ENCODE measurements around the gene ZNF79. TPM values are rescaled to one million over a fixed set of nuclear protein-coding genes. Genes with fewer than 3 reads are reported as not detected.

The ZNF79 gene
- total RNA-seq, 1 experiment from 2014 or later, result 11.5 TPM

- DNase-seq (ENCODE audit: low spot score), result no peak
Observed at GRCh38 chr9:127426756-127427155, 2.6 kb downstream of the ZNF79 start.

- DNase-seq (ENCODE audit: low spot score), result no peak
Observed at GRCh38 chr9:127428348-127428747, 4.2 kb downstream of the ZNF79 start.

GRCh38 chr9:127430415-127430814 lies 6.2 kb downstream of the ZNF79 start:
- no peak for DNase-seq (ENCODE audit: low spot score)

GRCh38 chr9:127437497-127438264 lies 13.5 kb downstream of the ZNF79 start:
- no peak for DNase-seq (ENCODE audit: low spot score)

- DNase-seq (ENCODE audit: low spot score), result no peak
Observed at GRCh38 chr9:127438394-127438793, 14.2 kb downstream of the ZNF79 start.

GRCh38 chr9:127444283-127444920 lies 20.2 kb downstream of the ZNF79 start:
- no peak for DNase-seq (ENCODE audit: low spot score)

GRCh38 chr9:127444921-127445850 lies 21.0 kb downstream of the ZNF79 start:
- DNase-seq (ENCODE audit: low spot score), result peak; percentile 41

GRCh38 chr9:127445851-127446712 lies 21.9 kb downstream of the ZNF79 start:
- peak; percentile 35 for DNase-seq (ENCODE audit: low spot score)

- no peak for DNase-seq (ENCODE audit: low spot score)
Observed at GRCh38 chr9:127446713-127447415, 22.7 kb downstream of the ZNF79 start.

GRCh38 chr9:127447416-127448111 lies 23.4 kb downstream of the ZNF79 start:
- no peak for DNase-seq (ENCODE audit: low spot score)

- DNase-seq (ENCODE audit: low spot score), result no peak
Observed at GRCh38 chr9:127448112-127448805, 24.1 kb downstream of the ZNF79 start.

- no peak for DNase-seq (ENCODE audit: low spot score)
Observed at GRCh38 chr9:127449332-127449966, 25.3 kb downstream of the ZNF79 start.

- DNase-seq (ENCODE audit: low spot score), result peak; percentile 28
Observed at GRCh38 chr9:127450243-127450760, 26.1 kb downstream of the ZNF79 start.

GRCh38 chr9:127450830-127451607 lies 26.8 kb downstream of the ZNF79 start, which contains the start of the genes LRSAM1 and RPL12:
Gene LRSAM1 (plus strand): TSS chr9:127451510. CDS start chr9:127454528, 3,018 bp downstream.
Gene RPL12 (minus strand): TSS chr9:127451406. CDS start chr9:127451317, 89 bp downstream.
- DNase-seq (ENCODE audit: low spot score), result peak; percentile 97

GRCh38 chr9:127451608-127451857 lies 27.4 kb downstream of the ZNF79 start:
- no peak for DNase-seq (ENCODE audit: low spot score)

- DNase-seq (ENCODE audit: low spot score), result peak; percentile 84
Observed at GRCh38 chr9:127451858-127452656, 27.9 kb downstream of the ZNF79 start.

GRCh38 chr9:127452691-127453090 lies 28.5 kb downstream of the ZNF79 start:
- peak; percentile 32 for DNase-seq (ENCODE audit: low spot score)

Measured in A172 (cell line).